Measurements from ENCODE around the gene MTX2.
A peak's percentile ranks its signal among the peaks of the same experiment; 100 is the strongest.

The MTX2 gene

GRCh38 chr2:176260689-176261088 is 8.6 kb upstream of the MTX2 start:
- Histone ChIP-seq H3K27ac (no peak overlapping the region), H3K27me3 (replicated peaks) (no peaks in the 10 kb centered on the region), H3K4me3 (ENCODE audit: low read depth, low read length) (no peak overlapping the region), H3K36me3 (replicated peaks) (no peaks in the 10 kb centered on the region)
- in situ Hi-C loops (cut with HindIII; ENCODE audit: low pct_ligation_motif_present, low sequenced_read_pairs): no loop called here
- no peak for DNase-seq
- no peak for TF ChIP-seq CTCF (IDR thresholded peaks at IDR 0.05; ENCODE audit: low read depth, low read length, missing control alignments)

GRCh38 chr2:176261136-176261535 is 8.1 kb upstream of the MTX2 start:
- H3K4me3 ChIP-seq (ENCODE audit: low read depth, low read length): no peak overlapping the region
- no peak overlapping the region for H3K27ac ChIP-seq
- in situ Hi-C loops (cut with HindIII; ENCODE audit: low pct_ligation_motif_present, low sequenced_read_pairs): no loop called here
- H3K27me3 ChIP-seq (replicated peaks): no peaks in the 10 kb centered on the region
- TF ChIP-seq CTCF (IDR thresholded peaks at IDR 0.05; ENCODE audit: low read depth, low read length, missing control alignments): no peak
- H3K36me3 ChIP-seq (replicated peaks): no peaks in the 10 kb centered on the region
- no peak for DNase-seq

GRCh38 chr2:176268976-176269318 is 295 bp upstream of the MTX2 start:
- Histone ChIP-seq H3K27ac (no peak overlapping the region), H3K27me3 (replicated peaks) (no peaks in the 10 kb centered on the region), H3K4me3 (ENCODE audit: low read depth, low read length) (peak overlapping the region; percentile 84), H3K36me3 (replicated peaks) (no peaks in the 10 kb centered on the region)
- in situ Hi-C loops (cut with HindIII; ENCODE audit: low pct_ligation_motif_present, low sequenced_read_pairs): no loop called here
- no peak for TF ChIP-seq CTCF (IDR thresholded peaks at IDR 0.05; ENCODE audit: low read depth, low read length, missing control alignments)
- DNase-seq: no peak

- in situ Hi-C loops (cut with HindIII; ENCODE audit: low pct_ligation_motif_present, low sequenced_read_pairs): no loop called here
- H3K27ac ChIP-seq: no peak overlapping the region
- DNase-seq: no peak
- peak overlapping the region; percentile 84 for H3K4me3 ChIP-seq (ENCODE audit: low read depth, low read length)
- H3K36me3 ChIP-seq (replicated peaks): no peaks in the 10 kb centered on the region
- no peaks in the 10 kb centered on the region for H3K27me3 ChIP-seq (replicated peaks)
- no peak for TF ChIP-seq CTCF (IDR thresholded peaks at IDR 0.05; ENCODE audit: low read depth, low read length, missing control alignments)
Observed at GRCh38 chr2:176270100-176270750, 983 bp downstream of the MTX2 start.

- DNase-seq: no peak
- in situ Hi-C loops (cut with HindIII; ENCODE audit: low pct_ligation_motif_present, low sequenced_read_pairs): no loop called here
- Histone ChIP-seq H3K36me3 (replicated peaks) (no peaks in the 10 kb centered on the region), H3K27me3 (replicated peaks) (no peaks in the 10 kb centered on the region), H3K4me3 (ENCODE audit: low read depth, low read length) (no peak overlapping the region), H3K27ac (no peak overlapping the region)
- TF ChIP-seq CTCF (IDR thresholded peaks at IDR 0.05; ENCODE audit: low read depth, low read length, missing control alignments): no peak
Observed at GRCh38 chr2:176272870-176273459, 3.7 kb downstream of the MTX2 start.

- no peak overlapping the region for H3K27ac ChIP-seq
Observed at GRCh38 chr2:176278927-176279326, 9.7 kb downstream of the MTX2 start.

More at GRCh38 chr2:176278927-176279326, 9.7 kb downstream of the MTX2 start:
- TF ChIP-seq CTCF (IDR thresholded peaks at IDR 0.05; ENCODE audit: low read depth, low read length, missing control alignments): no peak
- in situ Hi-C loops (cut with HindIII; ENCODE audit: low pct_ligation_motif_present, low sequenced_read_pairs): no loop called here
- H3K27me3 ChIP-seq (replicated peaks): no peaks in the 10 kb centered on the region
- no peaks in the 10 kb centered on the region for H3K36me3 ChIP-seq (replicated peaks)
- H3K4me3 ChIP-seq (ENCODE audit: low read depth, low read length): no peak overlapping the region
- DNase-seq: no peak
